ENCODE results near the gene CNNM4.

Gene CNNM4

GRCh38 chr2:96768083-96768561, 7.4 kb downstream of the CNNM4 start:
- Histone ChIP-seq H3K36me3 (ENCODE audit: insufficient read depth, low read length) (no peaks in the 10 kb centered on the region), H3K9ac (ENCODE audit: low read depth, low read length, poor library complexity, severe bottlenecking) (no peak overlapping the region), H3K79me2 (ENCODE audit: insufficient read depth, low read length) (no peaks in the 10 kb centered on the region), H2AFZ (ENCODE audit: low read length) (no peak overlapping the region), H3K9me2 (replicated peaks; ENCODE audit: low read depth, low read length) (no peaks in the 10 kb centered on the region), H3K4me1 (ENCODE audit: insufficient read depth, low read length, poor library complexity, severe bottlenecking) (peaks cover 16% of the 10 kb centered on the region), H3K9me3 (ENCODE audit: insufficient read depth, low read depth, low read length) (no peaks in the 10 kb centered on the region), H3K4me2 (ENCODE audit: low read depth, low read length, poor library complexity, severe bottlenecking) (no peak overlapping the region), H3K27me3 (ENCODE audit: insufficient read depth, low read length, poor library complexity, severe bottlenecking) (no peaks in the 10 kb centered on the region), H4K20me1 (ENCODE audit: insufficient read depth, low read length, poor library complexity, severe bottlenecking) (no peaks in the 10 kb centered on the region), H3K4me3 (ENCODE audit: low read length, poor library complexity, severe bottlenecking) (no peak overlapping the region), H3F3A (ENCODE audit: low read depth) (no peaks in the 10 kb centered on the region)
- no peak for TF ChIP-seq CTCF (conservative IDR thresholded peaks at IDR 0.05; ENCODE audit: low read length)
- no peak for TF ChIP-seq EZH2phosphoT487 (IDR thresholded peaks at IDR 0.05; ENCODE audit: borderline replicate concordance)

GRCh38 chr2:96769814-96770213, 9.1 kb downstream of the CNNM4 start:
- Histone ChIP-seq H3K27me3 (ENCODE audit: insufficient read depth, low read length, poor library complexity, severe bottlenecking) (no peaks in the 10 kb centered on the region), H3F3A (ENCODE audit: low read depth) (no peaks in the 10 kb centered on the region), H3K9me3 (ENCODE audit: insufficient read depth, low read depth, low read length) (no peaks in the 10 kb centered on the region), H3K36me3 (ENCODE audit: insufficient read depth, low read length) (no peaks in the 10 kb centered on the region), H2AFZ (ENCODE audit: low read length) (no peak overlapping the region), H3K4me2 (ENCODE audit: low read depth, low read length, poor library complexity, severe bottlenecking) (no peak overlapping the region), H3K4me3 (ENCODE audit: low read length, poor library complexity, severe bottlenecking) (no peak overlapping the region), H3K79me2 (ENCODE audit: insufficient read depth, low read length) (no peaks in the 10 kb centered on the region), H3K4me1 (ENCODE audit: insufficient read depth, low read length, poor library complexity, severe bottlenecking) (peaks cover 10% of the 10 kb centered on the region), H3K9ac (ENCODE audit: low read depth, low read length, poor library complexity, severe bottlenecking) (no peak overlapping the region), H4K20me1 (ENCODE audit: insufficient read depth, low read length, poor library complexity, severe bottlenecking) (no peaks in the 10 kb centered on the region), H3K9me2 (replicated peaks; ENCODE audit: low read depth, low read length) (no peaks in the 10 kb centered on the region)
- no peak for TF ChIP-seq EZH2phosphoT487 (IDR thresholded peaks at IDR 0.05; ENCODE audit: borderline replicate concordance)
- no peak for TF ChIP-seq CTCF (conservative IDR thresholded peaks at IDR 0.05; ENCODE audit: low read length)

GRCh38 chr2:96770442-96771202, 9.9 kb downstream of the CNNM4 start:
- Histone ChIP-seq H3K9ac (ENCODE audit: low read depth, low read length, poor library complexity, severe bottlenecking) (no peak overlapping the region), H3K9me2 (replicated peaks; ENCODE audit: low read depth, low read length) (no peaks in the 10 kb centered on the region), H2AFZ (ENCODE audit: low read length) (no peak overlapping the region), H4K20me1 (ENCODE audit: insufficient read depth, low read length, poor library complexity, severe bottlenecking) (no peaks in the 10 kb centered on the region), H3K36me3 (ENCODE audit: insufficient read depth, low read length) (no peaks in the 10 kb centered on the region), H3K4me2 (ENCODE audit: low read depth, low read length, poor library complexity, severe bottlenecking) (no peak overlapping the region), H3K4me3 (ENCODE audit: low read length, poor library complexity, severe bottlenecking) (no peak overlapping the region), H3K9me3 (ENCODE audit: insufficient read depth, low read depth, low read length) (no peaks in the 10 kb centered on the region), H3F3A (ENCODE audit: low read depth) (no peaks in the 10 kb centered on the region), H3K27me3 (ENCODE audit: insufficient read depth, low read length, poor library complexity, severe bottlenecking) (no peaks in the 10 kb centered on the region), H3K4me1 (ENCODE audit: insufficient read depth, low read length, poor library complexity, severe bottlenecking) (peaks cover 7% of the 10 kb centered on the region), H3K79me2 (ENCODE audit: insufficient read depth, low read length) (no peaks in the 10 kb centered on the region)
- no peak for TF ChIP-seq CTCF (conservative IDR thresholded peaks at IDR 0.05; ENCODE audit: low read length)
- TF ChIP-seq EZH2phosphoT487 (IDR thresholded peaks at IDR 0.05; ENCODE audit: borderline replicate concordance): no peak

Measured in Loucy (cell line).